ENCODE measurements around the gene ZXDC.

Gene ZXDC

GRCh38 chr3:126512026-126512425, 36.3 kb upstream of the ZXDC start:
- no peaks in the 10 kb centered on the region for H3K4me1 ChIP-seq (ENCODE audit: control insufficient read depth, low read length)
- H3K27ac ChIP-seq (ENCODE audit: low read depth, low read length), result no peak overlapping the region
- no peaks in the 10 kb centered on the region for H3K36me3 ChIP-seq (ENCODE audit: control insufficient read depth, low read length)
- no peaks in the 10 kb centered on the region for H3K27me3 ChIP-seq (ENCODE audit: control insufficient read depth, low read length)
- no peaks in the 10 kb centered on the region for H3K9me3 ChIP-seq (ENCODE audit: control insufficient read depth, insufficient read depth, low read length)
- H3K4me3 ChIP-seq (ENCODE audit: low read length), result no peak overlapping the region
- H3F3A ChIP-seq (ENCODE audit: control insufficient read depth, insufficient read depth), result no peaks in the 10 kb centered on the region
- H4K20me1 ChIP-seq (ENCODE audit: control insufficient read depth, insufficient read depth, low read depth, low read length), result no peaks in the 10 kb centered on the region
- no peaks in the 10 kb centered on the region for H3K9me2 ChIP-seq (replicated peaks; ENCODE audit: control insufficient read depth, low read length)
- TF ChIP-seq EZH2phosphoT487 (IDR thresholded peaks at IDR 0.05; ENCODE audit: borderline replicate concordance, low read length) (no peak), CTCF (IDR thresholded peaks at IDR 0.05; ENCODE audit: low read depth, low read length, poor library complexity, severe bottlenecking) (no peak)
- no peaks in the 10 kb centered on the region for H3K79me2 ChIP-seq (ENCODE audit: control insufficient read depth, low read length)
- H3K4me2 ChIP-seq (ENCODE audit: low read length), result no peak overlapping the region

- H3K36me3 ChIP-seq (ENCODE audit: control insufficient read depth, low read length), result no peaks in the 10 kb centered on the region
- H3K4me1 ChIP-seq (ENCODE audit: control insufficient read depth, low read length), result no peaks in the 10 kb centered on the region
- H3K27ac ChIP-seq (ENCODE audit: low read depth, low read length), result no peak overlapping the region
- no peak overlapping the region for H3K4me2 ChIP-seq (ENCODE audit: low read length)
- H3K79me2 ChIP-seq (ENCODE audit: control insufficient read depth, low read length), result no peaks in the 10 kb centered on the region
- no peak overlapping the region for H3K4me3 ChIP-seq (ENCODE audit: low read length)
- no peaks in the 10 kb centered on the region for H3K27me3 ChIP-seq (ENCODE audit: control insufficient read depth, low read length)
- no peaks in the 10 kb centered on the region for H3K9me3 ChIP-seq (ENCODE audit: control insufficient read depth, insufficient read depth, low read length)
- H4K20me1 ChIP-seq (ENCODE audit: control insufficient read depth, insufficient read depth, low read depth, low read length), result no peaks in the 10 kb centered on the region
- no peak for TF ChIP-seq EZH2phosphoT487 (IDR thresholded peaks at IDR 0.05; ENCODE audit: borderline replicate concordance, low read length)
- H3F3A ChIP-seq (ENCODE audit: control insufficient read depth, insufficient read depth), result no peaks in the 10 kb centered on the region
- no peaks in the 10 kb centered on the region for H3K9me2 ChIP-seq (replicated peaks; ENCODE audit: control insufficient read depth, low read length)
These were observed 35.6 kb upstream of the ZXDC start for GRCh38 chr3:126511291-126511690.

GRCh38 chr3:126510308-126510910, 34.7 kb upstream of the ZXDC start:
- H3K36me3 ChIP-seq (ENCODE audit: control insufficient read depth, low read length), result no peaks in the 10 kb centered on the region
- no peak overlapping the region for H3K4me3 ChIP-seq (ENCODE audit: low read length)
- no peaks in the 10 kb centered on the region for H3K9me3 ChIP-seq (ENCODE audit: control insufficient read depth, insufficient read depth, low read length)
- no peaks in the 10 kb centered on the region for H3K4me1 ChIP-seq (ENCODE audit: control insufficient read depth, low read length)
- no peaks in the 10 kb centered on the region for H3K27me3 ChIP-seq (ENCODE audit: control insufficient read depth, low read length)
- no peaks in the 10 kb centered on the region for H3K9me2 ChIP-seq (replicated peaks; ENCODE audit: control insufficient read depth, low read length)
- no peak overlapping the region for H3K4me2 ChIP-seq (ENCODE audit: low read length)
- H3K27ac ChIP-seq (ENCODE audit: low read depth, low read length), result no peak overlapping the region
- H3F3A ChIP-seq (ENCODE audit: control insufficient read depth, insufficient read depth), result no peaks in the 10 kb centered on the region
- TF ChIP-seq EZH2phosphoT487 (IDR thresholded peaks at IDR 0.05; ENCODE audit: borderline replicate concordance, low read length), result no peak
- no peak for TF ChIP-seq CTCF (IDR thresholded peaks at IDR 0.05; ENCODE audit: low read depth, low read length, poor library complexity, severe bottlenecking)
- H3K79me2 ChIP-seq (ENCODE audit: control insufficient read depth, low read length), result no peaks in the 10 kb centered on the region
- H4K20me1 ChIP-seq (ENCODE audit: control insufficient read depth, insufficient read depth, low read depth, low read length), result no peaks in the 10 kb centered on the region

GRCh38 chr3:126509597-126510307, 34.1 kb upstream of the ZXDC start:
- Histone ChIP-seq H3F3A (ENCODE audit: control insufficient read depth, insufficient read depth) (no peaks in the 10 kb centered on the region), H3K27ac (ENCODE audit: low read depth, low read length) (no peak overlapping the region), H3K9me2 (replicated peaks; ENCODE audit: control insufficient read depth, low read length) (no peaks in the 10 kb centered on the region), H3K79me2 (ENCODE audit: control insufficient read depth, low read length) (no peaks in the 10 kb centered on the region), H3K27me3 (ENCODE audit: control insufficient read depth, low read length) (no peaks in the 10 kb centered on the region), H3K4me3 (ENCODE audit: low read length) (no peak overlapping the region), H3K36me3 (ENCODE audit: control insufficient read depth, low read length) (no peaks in the 10 kb centered on the region), H3K9me3 (ENCODE audit: control insufficient read depth, insufficient read depth, low read length) (no peaks in the 10 kb centered on the region), H3K4me2 (ENCODE audit: low read length) (no peak overlapping the region), H3K4me1 (ENCODE audit: control insufficient read depth, low read length) (no peaks in the 10 kb centered on the region), H4K20me1 (ENCODE audit: control insufficient read depth, insufficient read depth, low read depth, low read length) (no peaks in the 10 kb centered on the region)
- TF ChIP-seq EZH2phosphoT487 (IDR thresholded peaks at IDR 0.05; ENCODE audit: borderline replicate concordance, low read length), result no peak
- TF ChIP-seq CTCF (IDR thresholded peaks at IDR 0.05; ENCODE audit: low read depth, low read length, poor library complexity, severe bottlenecking), result no peak

Data from DOHH2 (cell line).